Subcutaneous adipose tissue (tissue), 4 donors: ENCODE results near the gene TIAM1. TPM values are rescaled to one million over a fixed set of nuclear protein-coding genes. Genes with fewer than 3 reads are reported as not detected.

ENCODE experiments used
- total RNA-seq, 4 donors: library from RNA; depleted of rRNA; stranded (reverse); fragments of >200 nt; gene quantifications; one replicate each; pipeline ENCODE4 v1.1.0, GENCODE V29; 2016
- TF ChIP-seq, protein P1 (sequence below): fragments of 450-650 bp; IDR thresholded peaks from one replicate; pipeline ENCODE4 v1.5.1; 2016; ENCODE audit warnings: low read depth, mild to moderate bottlenecking, control low read depth, antibody characterized with exemption, moderate library complexity

The TIAM1 gene
- total RNA-seq, 4 donors from 2014 or later: 5.1 to 27.4 (median 14.7) TPM

DNA sequence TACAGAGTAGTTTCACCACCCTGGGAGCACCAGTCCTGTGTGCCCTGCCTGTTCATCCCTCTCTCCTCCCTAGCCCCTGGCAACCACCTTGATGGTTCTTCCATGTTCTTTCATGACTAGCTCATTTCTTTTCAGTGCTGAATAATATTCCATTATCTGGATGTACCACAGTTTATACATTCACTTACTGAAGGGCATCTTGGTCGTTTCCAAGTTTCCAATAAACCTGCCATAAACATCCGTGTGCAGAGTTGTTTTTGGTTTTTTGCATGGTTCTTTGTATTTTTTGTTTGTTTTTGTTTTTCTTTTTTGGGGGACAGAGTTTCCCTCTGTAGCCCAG is 13.9 kb downstream of the TIAM1 start:
- TF ChIP-seq, protein P1, sequence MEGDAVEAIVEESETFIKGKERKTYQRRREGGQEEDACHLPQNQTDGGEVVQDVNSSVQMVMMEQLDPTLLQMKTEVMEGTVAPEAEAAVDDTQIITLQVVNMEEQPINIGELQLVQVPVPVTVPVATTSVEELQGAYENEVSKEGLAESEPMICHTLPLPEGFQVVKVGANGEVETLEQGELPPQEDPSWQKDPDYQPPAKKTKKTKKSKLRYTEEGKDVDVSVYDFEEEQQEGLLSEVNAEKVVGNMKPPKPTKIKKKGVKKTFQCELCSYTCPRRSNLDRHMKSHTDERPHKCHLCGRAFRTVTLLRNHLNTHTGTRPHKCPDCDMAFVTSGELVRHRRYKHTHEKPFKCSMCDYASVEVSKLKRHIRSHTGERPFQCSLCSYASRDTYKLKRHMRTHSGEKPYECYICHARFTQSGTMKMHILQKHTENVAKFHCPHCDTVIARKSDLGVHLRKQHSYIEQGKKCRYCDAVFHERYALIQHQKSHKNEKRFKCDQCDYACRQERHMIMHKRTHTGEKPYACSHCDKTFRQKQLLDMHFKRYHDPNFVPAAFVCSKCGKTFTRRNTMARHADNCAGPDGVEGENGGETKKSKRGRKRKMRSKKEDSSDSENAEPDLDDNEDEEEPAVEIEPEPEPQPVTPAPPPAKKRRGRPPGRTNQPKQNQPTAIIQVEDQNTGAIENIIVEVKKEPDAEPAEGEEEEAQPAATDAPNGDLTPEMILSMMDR: no peak

DNA sequence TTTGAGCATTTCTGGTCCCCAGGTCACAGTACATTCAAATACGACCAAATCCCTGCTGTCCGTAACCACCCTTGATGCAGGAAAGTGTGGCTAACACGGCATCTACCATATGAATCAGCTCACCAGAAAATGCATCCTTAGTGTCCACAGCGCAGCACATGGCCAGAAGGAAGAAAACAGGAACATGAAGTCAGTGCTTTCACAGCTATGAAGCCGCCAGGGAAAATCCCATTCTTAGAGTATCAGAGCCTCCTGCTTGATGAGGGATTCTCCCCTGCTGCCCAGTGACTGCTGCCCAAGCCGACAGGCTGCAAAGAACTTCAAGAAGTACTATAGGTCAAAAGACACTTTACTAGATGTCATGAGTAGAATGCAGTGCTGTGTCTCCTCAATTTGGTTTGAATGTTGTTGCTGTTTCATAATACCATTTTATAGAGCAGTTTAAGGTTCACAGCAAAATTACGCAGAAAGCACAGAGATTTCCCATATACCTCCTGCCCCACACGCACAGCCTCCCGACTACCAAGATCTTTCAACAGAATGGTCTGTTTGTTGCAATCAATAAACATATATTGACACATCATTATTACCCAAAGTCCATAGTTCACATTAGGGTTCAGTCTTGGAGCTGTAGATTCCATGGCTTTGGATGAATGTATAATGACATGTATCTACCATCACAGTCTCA is 14.5 kb downstream of the TIAM1 start:
- TF ChIP-seq, protein P1: no peak

DNA sequence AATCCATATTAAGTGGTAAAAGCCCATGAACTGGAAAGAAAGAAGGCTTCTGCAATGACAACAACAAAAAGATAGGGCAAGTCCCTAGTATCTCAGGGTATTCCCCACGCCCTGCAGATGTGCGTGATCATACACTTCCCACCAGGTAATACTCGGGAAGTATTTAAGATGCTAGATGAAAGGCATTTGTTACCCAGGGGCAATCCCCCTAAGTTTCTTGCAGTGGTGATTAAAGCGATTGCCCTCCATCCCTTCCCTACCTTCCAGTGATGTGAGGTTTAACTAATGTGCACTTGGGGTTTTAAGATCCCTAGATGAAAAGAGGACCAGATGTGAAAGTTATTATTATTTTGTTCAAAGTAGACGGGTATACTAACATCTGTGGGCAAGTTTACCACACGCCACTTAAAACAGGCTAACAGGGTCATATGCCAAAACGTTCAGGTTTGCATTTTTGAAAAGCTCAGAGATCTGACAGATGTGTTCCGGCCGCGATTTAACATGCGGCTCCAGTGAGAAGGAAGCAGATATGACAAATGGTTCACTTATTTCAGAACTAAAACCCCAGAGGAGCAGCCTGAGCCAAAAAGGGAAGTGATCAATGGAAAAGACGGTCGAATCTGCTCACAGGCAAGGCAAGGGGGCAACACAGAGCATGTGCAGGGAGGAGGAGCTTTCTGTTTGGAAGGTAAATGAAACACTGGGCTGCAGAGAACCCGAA is 17.4 kb downstream of the TIAM1 start:
- TF ChIP-seq, protein P1: no peak

DNA sequence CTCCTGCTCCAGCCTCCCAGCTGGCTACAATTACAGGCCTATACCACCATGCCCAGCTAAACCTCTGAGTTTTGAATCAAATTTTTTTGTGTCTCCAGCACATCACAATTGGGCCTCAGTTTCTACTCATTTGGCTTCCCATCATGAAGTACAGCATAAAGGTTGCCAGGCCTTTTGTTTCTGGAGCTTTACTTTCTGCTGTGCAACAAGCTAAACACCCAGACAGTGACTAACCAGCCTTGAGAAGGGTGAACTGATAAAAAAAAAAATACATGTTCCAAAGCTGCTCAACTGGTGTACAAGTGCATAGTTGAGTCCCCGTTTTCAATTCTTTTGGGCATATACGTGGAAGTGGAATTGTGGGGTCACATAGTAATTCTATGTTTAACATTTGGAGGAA is 25.1 kb downstream of the TIAM1 start:
- TF ChIP-seq, protein P1: no peak

DNA sequence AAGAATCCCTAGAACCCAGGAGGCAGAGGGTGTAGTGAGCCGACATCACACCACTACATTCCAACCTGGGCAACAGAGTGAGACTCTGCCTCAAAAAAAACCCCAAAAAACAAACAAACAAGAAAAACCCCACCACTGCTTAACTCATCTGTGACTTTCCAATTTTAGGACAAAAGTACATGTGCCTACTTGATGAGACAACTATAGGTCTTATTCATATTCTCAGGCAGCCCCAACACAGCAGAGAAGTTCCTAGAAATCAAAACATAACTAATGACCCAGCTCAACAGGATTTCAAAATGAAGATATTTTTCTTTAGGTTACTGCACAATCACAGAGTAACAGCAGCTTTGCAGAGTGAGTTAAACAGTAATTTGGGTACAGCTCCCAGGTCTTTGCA is 26.4 kb downstream of the TIAM1 start:
- TF ChIP-seq, protein P1: no peak

DNA sequence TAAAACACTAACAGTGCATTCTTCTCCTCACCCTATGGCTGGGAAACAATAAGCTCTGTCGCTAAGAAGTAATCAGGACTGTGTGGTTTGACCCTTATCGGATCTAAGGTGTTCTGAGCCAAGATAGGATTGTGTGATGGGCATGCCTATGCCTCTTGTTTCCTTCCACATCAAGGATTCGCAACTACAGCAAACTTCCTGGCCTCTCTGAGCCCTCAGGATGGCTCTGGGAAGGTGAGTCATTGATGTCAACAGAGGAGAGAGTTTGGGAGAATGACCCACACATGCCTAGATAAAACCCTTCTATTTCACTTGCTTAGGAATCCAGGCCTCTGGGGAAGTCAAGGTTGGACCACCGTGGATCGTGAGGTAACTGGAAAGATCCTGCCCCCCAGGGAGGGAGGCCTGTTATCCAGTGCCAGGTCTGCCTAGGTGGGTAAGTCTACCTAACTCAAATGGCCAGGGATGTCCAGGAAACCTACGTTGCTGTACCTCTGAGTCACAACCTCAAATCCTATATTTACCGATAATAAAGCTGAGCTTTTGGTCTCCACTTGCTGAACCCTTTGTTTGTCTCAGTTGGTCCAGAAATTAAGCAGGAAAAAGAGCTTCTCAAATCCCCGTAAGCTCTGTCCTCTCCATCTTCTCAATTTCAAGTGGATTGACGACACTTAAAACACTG is 27.4 kb downstream of the TIAM1 start:
- TF ChIP-seq, protein P1: no peak

DNA sequence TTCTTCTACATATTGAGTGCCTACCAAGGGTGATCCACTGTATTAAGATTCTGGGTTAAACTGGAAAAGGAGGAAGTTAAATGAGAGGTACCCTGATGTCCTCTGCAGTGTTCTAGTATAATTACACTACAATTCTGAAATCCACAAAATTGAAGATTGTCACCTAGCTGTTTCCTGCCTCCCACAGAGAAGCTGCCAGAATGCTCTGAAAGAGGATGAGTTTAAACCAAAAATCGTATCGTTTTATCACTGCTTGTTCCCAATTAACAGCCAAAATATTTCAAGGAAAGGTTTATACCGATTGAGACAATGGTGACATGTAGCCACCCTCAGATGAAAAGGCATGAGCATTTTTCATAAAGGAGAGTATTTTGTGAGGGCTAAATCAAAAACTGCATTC is 28.0 kb downstream of the TIAM1 start:
- TF ChIP-seq, protein P1: no peak
